ENCODE data around the gene ZNF575.

Gene ZNF575

DNA sequence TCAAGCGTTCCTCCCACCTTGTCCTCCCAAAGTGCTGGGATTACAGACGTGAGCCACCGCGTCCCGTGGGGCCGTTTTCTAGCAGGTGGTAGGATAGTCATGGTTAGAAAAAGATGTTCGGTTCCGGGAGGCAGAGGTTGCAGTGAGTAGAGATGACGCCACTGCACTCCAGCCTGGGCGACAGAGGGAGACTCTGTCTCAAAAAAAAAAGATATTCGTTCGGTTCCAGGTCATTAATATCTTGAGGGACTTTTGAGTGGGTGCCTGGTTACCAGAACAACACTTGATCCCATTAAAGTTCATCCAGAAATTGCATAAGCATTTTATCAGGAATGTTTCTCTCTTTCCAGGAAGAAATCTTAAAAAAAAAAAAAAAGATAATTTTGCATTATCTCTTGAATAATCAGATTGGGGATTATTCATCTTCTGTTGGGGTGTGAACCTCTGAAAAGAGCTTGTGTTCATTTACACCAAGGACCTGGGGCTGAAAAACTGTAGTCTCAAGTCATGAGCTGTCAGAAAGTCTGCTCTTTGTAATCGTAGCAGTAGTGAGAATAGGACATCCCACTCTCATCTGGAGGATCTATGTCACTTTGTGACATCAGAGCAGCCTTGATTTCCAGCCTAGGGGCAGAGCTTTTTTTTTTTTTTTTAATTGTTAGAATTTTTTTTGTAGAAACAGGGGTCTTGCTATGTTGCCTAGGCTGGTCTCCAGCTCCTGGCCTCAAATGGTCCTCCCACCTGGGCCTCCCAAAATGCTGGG lies 4.9 kb upstream of the ZNF575 start (continued):
- TF ChIP-seq, protein P1, sequence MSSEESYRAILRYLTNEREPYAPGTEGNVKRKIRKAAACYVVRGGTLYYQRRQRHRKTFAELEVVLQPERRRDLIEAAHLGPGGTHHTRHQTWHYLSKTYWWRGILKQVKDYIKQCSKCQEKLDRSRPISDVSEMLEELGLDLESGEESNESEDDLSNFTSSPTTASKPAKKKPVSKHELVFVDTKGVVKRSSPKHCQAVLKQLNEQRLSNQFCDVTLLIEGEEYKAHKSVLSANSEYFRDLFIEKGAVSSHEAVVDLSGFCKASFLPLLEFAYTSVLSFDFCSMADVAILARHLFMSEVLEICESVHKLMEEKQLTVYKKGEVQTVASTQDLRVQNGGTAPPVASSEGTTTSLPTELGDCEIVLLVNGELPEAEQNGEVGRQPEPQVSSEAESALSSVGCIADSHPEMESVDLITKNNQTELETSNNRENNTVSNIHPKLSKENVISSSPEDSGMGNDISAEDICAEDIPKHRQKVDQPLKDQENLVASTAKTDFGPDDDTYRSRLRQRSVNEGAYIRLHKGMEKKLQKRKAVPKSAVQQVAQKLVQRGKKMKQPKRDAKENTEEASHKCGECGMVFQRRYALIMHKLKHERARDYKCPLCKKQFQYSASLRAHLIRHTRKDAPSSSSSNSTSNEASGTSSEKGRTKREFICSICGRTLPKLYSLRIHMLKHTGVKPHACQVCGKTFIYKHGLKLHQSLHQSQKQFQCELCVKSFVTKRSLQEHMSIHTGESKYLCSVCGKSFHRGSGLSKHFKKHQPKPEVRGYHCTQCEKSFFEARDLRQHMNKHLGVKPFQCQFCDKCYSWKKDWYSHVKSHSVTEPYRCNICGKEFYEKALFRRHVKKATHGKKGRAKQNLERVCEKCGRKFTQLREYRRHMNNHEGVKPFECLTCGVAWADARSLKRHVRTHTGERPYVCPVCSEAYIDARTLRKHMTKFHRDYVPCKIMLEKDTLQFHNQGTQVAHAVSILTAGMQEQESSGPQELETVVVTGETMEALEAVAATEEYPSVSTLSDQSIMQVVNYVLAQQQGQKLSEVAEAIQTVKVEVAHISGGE (tag by site-specific recombination; conservative IDR thresholded peaks at IDR 0.05; ENCODE audit: low read depth), result no peak
- TF ChIP-seq, protein P2, sequence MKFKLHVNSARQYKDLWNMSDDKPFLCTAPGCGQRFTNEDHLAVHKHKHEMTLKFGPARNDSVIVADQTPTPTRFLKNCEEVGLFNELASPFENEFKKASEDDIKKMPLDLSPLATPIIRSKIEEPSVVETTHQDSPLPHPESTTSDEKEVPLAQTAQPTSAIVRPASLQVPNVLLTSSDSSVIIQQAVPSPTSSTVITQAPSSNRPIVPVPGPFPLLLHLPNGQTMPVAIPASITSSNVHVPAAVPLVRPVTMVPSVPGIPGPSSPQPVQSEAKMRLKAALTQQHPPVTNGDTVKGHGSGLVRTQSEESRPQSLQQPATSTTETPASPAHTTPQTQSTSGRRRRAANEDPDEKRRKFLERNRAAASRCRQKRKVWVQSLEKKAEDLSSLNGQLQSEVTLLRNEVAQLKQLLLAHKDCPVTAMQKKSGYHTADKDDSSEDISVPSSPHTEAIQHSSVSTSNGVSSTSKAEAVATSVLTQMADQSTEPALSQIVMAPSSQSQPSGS (tag by site-specific recombination; IDR thresholded peaks at IDR 0.05; ENCODE audit: low read depth), result peak; percentile 63; the same call in 1 of the 2 replicates
- TF ChIP-seq MEIS1 (CRISPR knock-in tag; IDR thresholded peaks at IDR 0.05; ENCODE audit: borderline replicate concordance) (no peak), ZNF248 (tag by site-specific recombination; IDR thresholded peaks at IDR 0.05) (no peak), ZNF214 (tag by site-specific recombination; IDR thresholded peaks at IDR 0.05; ENCODE audit: borderline replicate concordance) (no peak), ZNF140 (tag by site-specific recombination; IDR thresholded peaks at IDR 0.05) (no peak), ZNF621 (tag by site-specific recombination; IDR thresholded peaks at IDR 0.05) (no peak), KLF10 (tag by site-specific recombination; IDR thresholded peaks at IDR 0.05) (peak; percentile 68), ZNF626 (tag by site-specific recombination; IDR thresholded peaks at IDR 0.05) (no peak), ZNF10 (tag by site-specific recombination; IDR thresholded peaks at IDR 0.05) (peak; percentile 18; the same call in 1 of the 2 replicates), ZNF239 (tag by site-specific recombination; IDR thresholded peaks at IDR 0.05) (no peak), ZNF660 (tag by site-specific recombination; IDR thresholded peaks at IDR 0.05) (0 out of 2 replicates have a peak, but pooled peaks have one; percentile 24), PRDM10 (tag by site-specific recombination; IDR thresholded peaks at IDR 0.05) (peak; percentile 50), ZNF785 (tag by site-specific recombination; IDR thresholded peaks at IDR 0.05) (no peak), ZNF2 (tag by site-specific recombination; IDR thresholded peaks at IDR 0.05) (peak; percentile 36), ZNF302 (tag by site-specific recombination; IDR thresholded peaks at IDR 0.05; ENCODE audit: low read depth) (no peak), ZNF423 (tag by site-specific recombination; IDR thresholded peaks at IDR 0.05) (0 out of 2 replicates have a peak, but pooled peaks have one; percentile 20), ZNF146 (tag by site-specific recombination; IDR thresholded peaks at IDR 0.05) (no peak; the same call in 1 of the 2 replicates), ZNF155 (tag by site-specific recombination; IDR thresholded peaks at IDR 0.05) (no peak), ZFP37 (tag by site-specific recombination; IDR thresholded peaks at IDR 0.05) (0 out of 2 replicates have a peak, but pooled peaks have one; percentile 11), TRIM28 (IDR thresholded peaks at IDR 0.05; ENCODE audit: borderline replicate concordance, low read length) (no peak), TCF7L2 (IDR thresholded peaks at IDR 0.05; ENCODE audit: borderline replicate concordance, low read depth, low read length) (no peak), ZNF19 (tag by site-specific recombination; IDR thresholded peaks at IDR 0.05; ENCODE audit: low read depth) (no peak), SP7 (tag by site-specific recombination; IDR thresholded peaks at IDR 0.05) (peak; percentile 89), ZNF350 (tag by site-specific recombination; IDR thresholded peaks at IDR 0.05) (no peak), ZNF658 (tag by site-specific recombination; IDR thresholded peaks at IDR 0.05) (no peak), SETDB1 (IDR thresholded peaks at IDR 0.05; ENCODE audit: insufficient read length, low read length) (no peak), FEZF1 (tag by site-specific recombination; IDR thresholded peaks at IDR 0.05) (0 out of 2 replicates have a peak, but pooled peaks have one; percentile 3)
- TF ChIP-seq, protein P3, sequence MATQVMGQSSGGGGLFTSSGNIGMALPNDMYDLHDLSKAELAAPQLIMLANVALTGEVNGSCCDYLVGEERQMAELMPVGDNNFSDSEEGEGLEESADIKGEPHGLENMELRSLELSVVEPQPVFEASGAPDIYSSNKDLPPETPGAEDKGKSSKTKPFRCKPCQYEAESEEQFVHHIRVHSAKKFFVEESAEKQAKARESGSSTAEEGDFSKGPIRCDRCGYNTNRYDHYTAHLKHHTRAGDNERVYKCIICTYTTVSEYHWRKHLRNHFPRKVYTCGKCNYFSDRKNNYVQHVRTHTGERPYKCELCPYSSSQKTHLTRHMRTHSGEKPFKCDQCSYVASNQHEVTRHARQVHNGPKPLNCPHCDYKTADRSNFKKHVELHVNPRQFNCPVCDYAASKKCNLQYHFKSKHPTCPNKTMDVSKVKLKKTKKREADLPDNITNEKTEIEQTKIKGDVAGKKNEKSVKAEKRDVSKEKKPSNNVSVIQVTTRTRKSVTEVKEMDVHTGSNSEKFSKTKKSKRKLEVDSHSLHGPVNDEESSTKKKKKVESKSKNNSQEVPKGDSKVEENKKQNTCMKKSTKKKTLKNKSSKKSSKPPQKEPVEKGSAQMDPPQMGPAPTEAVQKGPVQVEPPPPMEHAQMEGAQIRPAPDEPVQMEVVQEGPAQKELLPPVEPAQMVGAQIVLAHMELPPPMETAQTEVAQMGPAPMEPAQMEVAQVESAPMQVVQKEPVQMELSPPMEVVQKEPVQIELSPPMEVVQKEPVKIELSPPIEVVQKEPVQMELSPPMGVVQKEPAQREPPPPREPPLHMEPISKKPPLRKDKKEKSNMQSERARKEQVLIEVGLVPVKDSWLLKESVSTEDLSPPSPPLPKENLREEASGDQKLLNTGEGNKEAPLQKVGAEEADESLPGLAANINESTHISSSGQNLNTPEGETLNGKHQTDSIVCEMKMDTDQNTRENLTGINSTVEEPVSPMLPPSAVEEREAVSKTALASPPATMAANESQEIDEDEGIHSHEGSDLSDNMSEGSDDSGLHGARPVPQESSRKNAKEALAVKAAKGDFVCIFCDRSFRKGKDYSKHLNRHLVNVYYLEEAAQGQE (tag by site-specific recombination; IDR thresholded peaks at IDR 0.05), result no peak

Data from HEK293 (cell line).